ENCODE results near the gene FTO.

FTO gene

GRCh38 chr16:54112451-54113206 is 408.7 kb downstream of the FTO start:
- DNase-seq = no peak

- no peak for DNase-seq
These were observed 411.6 kb downstream of the FTO start for GRCh38 chr16:54115558-54115957.

- DNase-seq = no peak
These were observed 412.2 kb downstream of the FTO start for GRCh38 chr16:54116124-54116655.

- no peak for DNase-seq
These were observed 414.9 kb downstream of the FTO start for GRCh38 chr16:54118846-54119245.

- DNase-seq = no peak
These were observed 417.0 kb downstream of the FTO start for GRCh38 chr16:54120846-54121480.

- DNase-seq = no peak
These were observed 417.8 kb downstream of the FTO start for GRCh38 chr16:54121539-54122295.

- no peak for DNase-seq
These were observed 419.8 kb downstream of the FTO start for GRCh38 chr16:54123766-54124165.

- DNase-seq = no peak
These were observed 422.0 kb downstream of the FTO start for GRCh38 chr16:54125751-54126655.

- DNase-seq = no peak
These were observed 423.0 kb downstream of the FTO start for GRCh38 chr16:54126907-54127306.

GRCh38 chr16:54128629-54129234 is 424.8 kb downstream of the FTO start:
- peak in 1 of 56 donors; percentile 1 for DNase-seq

GRCh38 chr16:54129810-54130209 is 425.9 kb downstream of the FTO start:
- no peak for DNase-seq

- no peak for DNase-seq
These were observed 431.7 kb downstream of the FTO start for GRCh38 chr16:54135361-54136275.

GRCh38 chr16:54136276-54136625 is 432.3 kb downstream of the FTO start:
- no peak for DNase-seq

- DNase-seq = no peak
These were observed 436.3 kb downstream of the FTO start for GRCh38 chr16:54140057-54140787.

- DNase-seq = no peak
These were observed 436.8 kb downstream of the FTO start for GRCh38 chr16:54140788-54141136.

- DNase-seq = no peak
These were observed 438.8 kb downstream of the FTO start for GRCh38 chr16:54142787-54143186.

GRCh38 chr16:54143410-54143809 is 439.5 kb downstream of the FTO start:
- DNase-seq = no peak

GRCh38 chr16:54143934-54144571 is 440.1 kb downstream of the FTO start:
- DNase-seq = no peak
